GM18861 (cell line): Measurements from ENCODE around the gene LTBP3.
A peak's percentile ranks its signal among the peaks of the same experiment; 100 is the strongest.
"Not testable (repeated sequence)": the region's sequence is repeated elsewhere in the genome, so short reads cannot be mapped to it uniquely, and the experiment has no call there.

Source experiments
- ATAC-seq: cut with Tn5 transposase; IDR thresholded peaks from one replicate; pipeline ENCODE4 v1.9.1; 2021; ENCODE audit not compliant: unreplicated experiment

LTBP3 gene

DNA sequence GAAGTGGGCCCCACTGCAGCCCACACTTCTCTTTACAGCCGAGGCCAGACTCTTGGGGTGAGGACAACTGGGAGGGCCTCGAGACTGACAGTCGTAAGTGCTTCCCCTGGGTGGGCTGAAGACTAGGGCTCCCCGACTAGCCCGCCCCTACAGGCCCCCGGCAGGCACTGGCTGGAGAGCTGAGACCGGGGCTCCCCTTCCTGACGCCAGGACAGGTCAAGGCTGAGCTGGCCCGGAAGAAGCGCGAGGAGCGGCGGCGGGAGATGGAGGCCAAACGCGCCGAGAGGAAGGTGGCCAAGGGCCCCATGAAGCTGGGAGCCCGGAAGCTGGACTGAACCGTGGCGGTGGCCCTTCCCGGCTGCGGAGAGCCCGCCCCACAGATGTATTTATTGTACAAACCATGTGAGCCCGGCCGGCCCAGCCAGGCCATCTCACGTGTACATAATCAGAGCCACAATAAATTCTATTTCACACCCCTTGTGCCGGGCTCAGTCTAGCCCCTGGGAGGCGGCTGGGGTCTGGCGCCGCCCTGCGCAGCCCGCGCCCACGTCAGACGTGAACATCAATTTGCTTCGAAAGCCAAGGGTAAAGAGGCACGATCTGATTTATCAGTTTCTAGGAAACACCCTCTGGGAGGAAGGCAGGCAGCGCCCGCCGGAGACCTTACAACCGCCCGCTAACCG, 19.8 kb downstream of the LTBP3 start:
- ATAC-seq: no peak

DNA sequence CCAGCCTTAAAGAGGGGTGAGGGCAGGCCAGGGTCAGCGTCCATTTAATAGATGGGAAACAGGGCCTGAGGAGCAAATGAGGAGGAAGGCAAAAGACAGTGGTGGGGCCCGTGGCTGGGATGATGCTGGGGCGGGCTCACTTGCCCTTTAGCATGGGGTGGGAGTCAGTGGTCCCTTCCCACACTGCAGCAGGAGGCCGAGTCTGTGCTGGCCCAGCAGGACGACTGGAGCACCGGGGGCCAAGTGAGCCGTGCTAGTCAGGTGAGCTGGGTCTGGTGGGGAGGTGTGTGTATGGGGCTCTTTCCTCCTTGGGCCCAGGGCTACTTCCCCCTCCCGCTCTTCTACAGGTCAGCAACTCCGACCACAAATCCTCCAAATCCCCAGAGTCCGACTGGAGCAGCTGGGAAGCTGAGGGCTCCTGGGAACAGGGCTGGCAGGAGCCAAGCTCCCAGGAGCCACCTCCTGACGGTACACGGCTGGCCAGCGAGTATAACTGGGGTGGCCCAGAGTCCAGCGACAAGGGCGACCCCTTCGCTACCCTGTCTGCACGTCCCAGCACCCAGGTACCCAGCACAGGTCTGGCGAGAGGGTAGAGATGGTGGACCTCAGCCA, 20.4 kb downstream of the LTBP3 start:
- ATAC-seq: no peak

DNA sequence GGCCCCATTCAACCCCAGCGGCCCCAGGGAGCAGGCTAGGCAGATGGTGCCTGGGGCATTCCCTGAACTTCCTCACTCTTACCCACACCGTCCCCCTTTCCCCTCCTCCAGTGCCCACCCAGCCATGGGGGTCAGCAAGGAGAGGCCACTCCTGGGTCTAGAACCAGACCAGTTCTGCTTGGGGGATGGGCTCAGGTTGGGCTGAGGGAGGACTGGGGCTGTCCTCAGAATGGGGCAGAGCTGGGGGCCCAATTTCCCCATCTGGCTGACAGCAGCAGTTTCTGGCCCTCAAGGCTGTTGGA, 20.9 kb downstream of the LTBP3 start:
- ATAC-seq: no peak

DNA sequence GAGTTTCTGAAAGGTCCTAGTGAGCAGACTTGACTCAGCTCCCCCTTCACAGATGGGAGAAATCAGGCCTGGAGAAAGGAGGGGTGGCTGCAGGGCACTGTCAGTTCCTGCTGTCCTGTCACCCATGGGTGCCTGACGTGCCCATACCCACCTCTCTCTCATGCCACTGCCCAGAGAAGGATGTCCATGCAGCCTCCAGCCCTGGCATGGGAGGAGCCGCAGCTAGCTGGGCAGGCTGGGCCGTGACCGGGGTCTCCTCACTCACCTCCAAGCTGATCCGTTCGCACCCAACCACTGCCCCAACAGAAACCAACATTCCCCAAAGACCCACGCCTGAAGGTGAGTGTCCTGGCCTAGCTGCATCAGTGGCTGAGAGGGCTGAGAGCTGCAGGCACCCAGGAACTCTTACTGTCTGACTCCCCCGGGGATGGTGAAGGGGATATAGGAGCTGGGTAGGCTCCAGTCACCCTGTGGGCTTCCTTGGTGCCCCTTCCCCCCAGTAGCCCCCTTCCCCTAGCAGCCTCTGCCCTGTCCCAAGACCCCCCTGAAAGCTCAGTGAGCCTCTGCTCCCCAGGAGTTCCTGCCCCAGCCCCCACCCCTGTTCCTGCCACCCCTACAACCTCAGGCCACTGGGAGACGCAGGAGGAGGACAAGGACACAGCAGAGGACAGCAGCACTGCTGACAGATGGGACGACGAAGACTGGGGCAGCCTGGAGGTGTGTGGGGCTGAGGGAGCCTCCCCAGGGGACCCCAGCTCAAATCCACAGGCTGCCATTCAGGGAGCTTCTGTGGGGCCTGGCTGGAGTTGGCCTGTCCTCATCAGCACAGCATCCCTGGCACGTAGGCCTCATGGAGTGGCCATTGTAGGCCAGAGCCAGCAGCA, 21.5 kb downstream of the LTBP3 start:
- no peak for ATAC-seq

DNA sequence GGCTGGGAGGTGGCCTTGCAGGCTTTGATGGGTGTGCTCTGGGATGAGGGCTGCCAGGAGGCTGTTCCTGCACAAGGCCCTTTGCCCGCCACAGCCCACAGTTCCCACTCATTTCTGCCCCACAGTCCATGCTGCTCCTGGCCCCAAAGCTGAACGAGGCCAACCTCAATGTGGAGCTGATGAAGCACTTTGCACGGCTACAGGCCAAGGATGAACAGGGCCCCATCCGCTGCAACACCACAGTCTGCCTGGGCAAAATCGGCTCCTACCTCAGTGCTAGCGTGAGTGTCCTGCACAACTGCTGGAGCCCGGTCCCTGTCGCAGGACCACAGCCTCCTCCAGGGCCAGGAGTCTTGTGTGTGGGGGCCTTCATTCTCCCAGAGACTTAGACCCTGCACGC, 23.1 kb downstream of the LTBP3 start:
- ATAC-seq: no peak

DNA sequence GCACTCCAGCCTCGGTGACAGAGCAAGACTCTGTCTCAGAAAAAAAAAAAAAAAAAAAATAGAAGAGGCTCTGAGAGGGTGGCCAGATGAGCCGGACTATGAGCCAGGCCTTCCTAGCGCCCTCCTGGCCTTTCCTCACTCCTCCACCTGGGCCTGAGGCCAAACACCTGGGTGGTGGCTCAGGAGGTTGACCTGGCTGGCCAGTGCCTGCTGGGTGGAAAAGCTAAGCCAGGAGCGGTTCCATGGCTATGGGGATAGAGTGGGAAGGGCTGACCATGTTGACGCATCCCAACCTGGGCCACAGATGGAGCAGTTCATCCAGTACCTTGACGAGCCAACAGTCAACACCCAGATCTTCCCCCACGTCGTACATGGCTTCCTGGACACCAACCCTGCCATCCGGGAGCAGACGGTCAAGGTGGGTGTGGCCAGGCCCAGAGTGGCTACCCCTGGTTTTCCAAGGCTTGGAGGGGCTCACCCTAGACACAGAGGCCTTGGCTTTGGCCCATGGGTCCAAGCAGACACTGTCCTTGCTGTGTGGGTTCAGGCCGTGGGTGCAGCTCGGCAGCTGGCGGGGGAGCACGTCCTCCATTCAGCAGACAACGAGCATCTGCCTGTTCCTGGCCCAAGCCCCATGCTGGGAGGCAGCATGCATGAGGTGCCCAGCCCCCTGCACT, 25.6 kb downstream of the LTBP3 start:
- ATAC-seq: no peak

DNA sequence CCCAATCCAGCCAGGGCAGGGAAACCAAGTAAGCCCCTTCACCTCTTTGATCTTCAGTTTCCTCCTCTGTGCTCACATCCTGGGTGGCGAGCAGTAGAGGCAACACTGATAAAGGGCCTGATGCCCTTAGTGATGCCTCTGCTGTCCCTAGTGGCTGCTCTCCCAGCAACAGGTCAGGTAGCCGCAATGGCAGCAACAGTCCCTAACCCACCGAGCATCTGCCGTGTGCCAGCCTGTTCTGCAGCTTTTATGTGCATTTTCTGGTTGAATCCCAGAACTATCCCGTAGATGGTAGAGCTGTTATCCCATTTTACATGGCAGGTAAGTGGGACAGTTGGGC, 28.0 kb downstream of the LTBP3 start:
- no peak for ATAC-seq

DNA sequence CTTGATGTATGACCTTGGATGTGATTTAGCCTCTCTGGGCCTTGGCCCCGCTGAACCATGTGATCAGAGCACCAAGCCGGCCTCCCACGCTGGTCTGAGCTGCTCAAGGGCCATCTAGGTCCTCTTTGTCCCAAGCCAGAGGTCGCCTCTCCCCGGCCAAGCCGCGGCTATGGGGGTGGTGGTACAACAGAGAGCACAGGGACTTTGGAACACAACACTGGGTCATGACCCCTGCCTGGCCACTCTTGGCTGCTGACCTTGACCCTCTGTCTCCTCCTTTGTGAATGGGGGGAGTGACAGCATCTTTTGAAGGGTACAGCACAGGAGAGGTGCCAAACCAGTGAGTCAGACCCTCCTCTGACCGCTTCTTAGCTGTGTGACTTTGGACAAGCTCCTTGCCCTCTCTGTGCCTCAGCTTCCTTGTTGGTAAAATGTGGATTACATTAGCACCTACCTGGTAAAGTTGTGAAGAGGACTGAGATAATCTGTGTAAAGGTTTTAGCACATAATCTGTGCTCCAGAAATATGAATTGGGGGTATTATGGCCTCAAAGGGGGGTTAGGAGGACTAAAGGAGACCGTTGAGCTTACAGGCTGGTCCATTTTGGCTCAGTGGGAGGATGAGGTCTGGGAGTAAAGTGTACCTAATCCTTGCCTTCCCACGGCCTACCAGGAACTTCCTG, 28.5 kb downstream of the LTBP3 start:
- ATAC-seq: no peak

DNA sequence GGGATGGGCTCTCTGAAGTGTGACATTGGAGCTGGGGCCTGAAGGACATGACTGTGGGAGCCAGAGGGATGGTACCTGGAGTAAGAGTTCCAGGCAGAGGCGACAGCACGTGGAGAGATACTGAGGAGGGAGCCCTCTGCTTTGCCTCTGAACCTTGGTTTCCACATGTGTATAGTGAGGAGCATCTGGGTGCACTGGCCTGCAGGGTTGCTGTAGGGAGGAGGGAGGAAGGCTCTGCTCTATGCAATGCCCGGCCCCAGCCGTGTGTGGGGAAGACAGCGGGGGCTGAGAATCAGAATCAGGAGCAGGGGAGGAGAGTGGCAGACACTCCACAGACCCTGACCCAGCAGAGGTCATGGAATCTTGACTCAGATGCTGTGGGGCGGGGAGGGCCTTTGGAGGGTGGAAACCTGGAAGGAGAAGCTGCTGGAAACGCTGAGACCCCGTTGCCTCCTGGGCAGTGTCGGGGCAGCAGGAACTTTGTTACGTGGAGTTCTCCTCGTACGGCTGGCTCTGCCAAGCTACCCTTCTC, 29.3 kb downstream of the LTBP3 start:
- ATAC-seq: no peak

DNA sequence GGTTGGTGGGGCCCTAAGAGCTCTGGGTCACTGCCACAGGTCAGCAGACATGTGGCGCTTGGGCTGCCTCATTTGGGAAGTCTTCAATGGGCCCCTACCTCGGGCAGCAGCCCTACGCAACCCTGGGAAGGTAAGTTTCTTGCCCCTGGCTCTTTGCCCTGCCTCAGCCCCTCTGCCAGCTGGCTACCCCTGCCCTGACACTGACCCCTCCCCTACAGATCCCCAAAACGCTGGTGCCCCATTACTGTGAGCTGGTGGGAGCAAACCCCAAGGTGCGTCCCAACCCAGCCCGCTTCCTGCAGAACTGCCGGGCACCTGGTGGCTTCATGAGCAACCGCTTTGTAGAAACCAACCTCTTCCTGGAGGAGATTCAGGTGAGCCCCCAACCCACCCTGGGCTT, 31.4 kb downstream of the LTBP3 start:
- no peak for ATAC-seq

DNA sequence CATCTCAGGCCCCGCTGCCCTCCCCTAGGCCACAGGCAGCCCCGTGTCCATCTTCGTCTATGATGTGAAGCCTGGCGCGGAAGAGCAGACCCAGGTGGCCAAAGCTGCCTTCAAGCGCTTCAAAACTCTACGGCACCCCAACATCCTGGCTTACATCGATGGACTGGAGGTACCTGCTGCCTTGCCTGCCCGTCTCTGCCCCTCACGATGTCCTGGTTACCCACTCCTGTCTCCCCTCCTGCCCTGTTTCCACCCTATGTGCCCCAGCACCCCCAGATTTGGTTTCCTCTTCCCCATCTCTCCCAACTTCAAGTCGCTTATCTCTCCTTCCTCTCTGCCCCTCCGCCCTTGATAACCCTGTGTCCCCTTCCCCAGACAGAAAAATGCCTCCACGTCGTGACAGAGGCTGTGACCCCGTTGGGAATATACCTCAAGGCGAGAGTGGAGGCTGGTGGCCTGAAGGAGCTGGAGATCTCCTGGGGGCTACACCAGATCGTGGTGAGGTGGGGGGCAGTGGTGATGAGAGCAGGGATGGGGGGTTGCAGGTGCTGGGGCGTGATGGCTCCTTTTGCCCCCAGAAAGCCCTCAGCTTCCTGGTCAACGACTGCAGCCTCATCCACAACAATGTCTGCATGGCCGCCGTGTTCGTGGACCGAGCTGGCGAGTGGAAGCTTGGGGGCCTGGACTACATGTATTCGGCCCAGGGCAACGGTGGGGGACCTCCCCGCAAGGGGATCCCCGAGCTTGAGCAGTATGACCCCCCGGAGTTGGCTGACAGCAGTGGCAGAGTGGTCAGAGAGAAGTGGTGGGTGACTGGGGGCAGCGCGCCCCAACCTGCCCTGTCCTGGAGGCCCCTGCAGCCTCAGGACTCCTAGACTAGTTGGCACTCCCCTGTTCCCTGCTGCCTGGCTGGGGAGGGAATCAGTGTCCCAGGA, 32.3 kb downstream of the LTBP3 start:
- no peak for ATAC-seq

DNA sequence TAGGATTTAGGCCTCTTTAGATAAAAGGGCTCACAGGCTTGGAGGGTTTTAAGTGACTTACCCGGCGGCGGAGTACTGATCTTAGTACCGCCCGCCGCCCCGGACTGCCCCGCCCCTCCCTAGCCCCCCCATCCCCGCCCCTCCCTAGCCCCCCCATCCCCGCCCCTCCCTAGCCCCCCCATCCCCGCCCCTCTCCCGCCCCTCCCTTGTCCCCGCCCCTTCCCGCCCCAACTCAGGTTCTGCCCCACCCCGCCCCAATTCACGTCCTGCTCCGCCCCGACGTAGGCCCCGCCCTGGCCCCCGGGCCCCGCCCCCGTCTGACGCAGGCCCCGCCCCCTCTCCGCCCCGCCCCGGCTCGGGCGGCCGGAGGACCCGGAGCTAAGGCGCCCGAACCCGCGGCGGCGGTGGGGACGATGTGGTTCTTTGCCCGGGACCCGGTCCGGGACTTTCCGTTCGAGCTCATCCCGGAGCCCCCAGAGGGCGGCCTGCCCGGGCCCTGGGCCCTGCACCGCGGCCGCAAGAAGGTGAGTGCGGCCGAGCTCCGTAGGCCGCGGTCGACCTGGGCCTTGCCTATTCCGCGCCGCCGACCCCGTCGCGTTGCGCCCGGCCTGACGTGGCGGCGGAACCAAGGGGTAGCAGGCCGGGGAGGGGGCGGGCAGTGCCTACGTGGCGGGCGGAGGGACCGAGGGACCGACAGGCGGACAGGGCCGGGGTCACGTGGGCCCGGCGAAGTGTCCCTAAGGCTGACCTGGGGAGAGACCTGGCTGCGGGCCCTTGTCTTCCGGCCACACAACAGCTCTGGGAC, 33.2 kb downstream of the LTBP3 start, which contains the start of gene SCYL1:
SCYL1 (plus strand) TSS at position 343 of the 805 bp plus-strand sequence; CDS start at position 414, 71 bp downstream.
- peak; percentile 39 for ATAC-seq

DNA sequence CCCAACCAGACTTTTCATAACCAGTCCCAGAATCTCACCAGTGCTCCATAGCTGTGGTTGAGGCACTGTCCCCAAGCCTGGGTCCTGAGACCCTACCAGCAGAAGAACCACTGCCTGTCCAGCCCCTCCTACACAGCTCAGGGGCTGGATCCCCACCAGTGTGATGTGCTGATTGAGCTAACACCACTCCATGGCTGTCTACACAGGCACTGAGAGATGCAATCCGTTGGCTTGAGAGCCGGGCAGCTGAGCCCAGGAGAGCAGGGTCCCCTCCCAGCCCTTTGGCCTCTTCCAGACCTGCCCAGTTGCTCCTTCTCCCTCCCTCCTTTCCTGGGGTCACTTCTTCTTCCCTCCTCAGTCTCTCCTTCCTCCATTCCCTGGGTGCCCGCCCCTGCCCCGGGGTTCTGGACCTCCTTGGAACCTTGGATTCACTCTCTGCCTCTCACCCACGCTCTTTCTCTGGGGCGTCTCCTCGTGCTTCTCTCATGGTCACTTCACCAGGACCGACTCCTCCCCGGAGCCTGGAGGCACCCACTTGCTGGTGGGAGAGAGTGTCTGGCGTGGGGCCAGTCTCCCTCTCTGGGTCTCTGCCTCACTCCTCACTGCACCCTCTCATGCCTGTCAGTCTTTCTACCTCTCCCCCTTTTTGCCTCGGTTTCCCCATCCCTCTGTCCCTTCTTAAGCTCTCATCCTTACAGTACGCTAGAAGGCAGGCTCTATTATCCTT, 34.0 kb downstream of the LTBP3 start:
- no peak for ATAC-seq

DNA sequence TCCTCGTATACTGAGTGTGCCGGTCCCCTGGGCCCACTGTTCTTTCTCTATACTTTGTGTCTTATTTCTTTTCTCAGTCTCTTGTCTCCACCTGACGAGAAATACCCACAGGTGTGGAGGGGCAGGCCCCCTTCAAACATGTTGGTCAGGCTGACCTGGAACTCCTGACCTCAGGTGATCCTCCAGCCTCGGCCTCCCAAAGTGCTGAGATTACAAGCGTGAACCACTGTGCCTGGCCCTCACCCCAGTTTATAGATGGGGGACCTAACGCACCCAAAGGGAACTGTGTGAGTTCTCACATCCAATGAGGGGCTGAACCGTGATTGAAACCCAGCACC, 34.6 kb downstream of the LTBP3 start:
- not testable (repeated sequence) for ATAC-seq

DNA sequence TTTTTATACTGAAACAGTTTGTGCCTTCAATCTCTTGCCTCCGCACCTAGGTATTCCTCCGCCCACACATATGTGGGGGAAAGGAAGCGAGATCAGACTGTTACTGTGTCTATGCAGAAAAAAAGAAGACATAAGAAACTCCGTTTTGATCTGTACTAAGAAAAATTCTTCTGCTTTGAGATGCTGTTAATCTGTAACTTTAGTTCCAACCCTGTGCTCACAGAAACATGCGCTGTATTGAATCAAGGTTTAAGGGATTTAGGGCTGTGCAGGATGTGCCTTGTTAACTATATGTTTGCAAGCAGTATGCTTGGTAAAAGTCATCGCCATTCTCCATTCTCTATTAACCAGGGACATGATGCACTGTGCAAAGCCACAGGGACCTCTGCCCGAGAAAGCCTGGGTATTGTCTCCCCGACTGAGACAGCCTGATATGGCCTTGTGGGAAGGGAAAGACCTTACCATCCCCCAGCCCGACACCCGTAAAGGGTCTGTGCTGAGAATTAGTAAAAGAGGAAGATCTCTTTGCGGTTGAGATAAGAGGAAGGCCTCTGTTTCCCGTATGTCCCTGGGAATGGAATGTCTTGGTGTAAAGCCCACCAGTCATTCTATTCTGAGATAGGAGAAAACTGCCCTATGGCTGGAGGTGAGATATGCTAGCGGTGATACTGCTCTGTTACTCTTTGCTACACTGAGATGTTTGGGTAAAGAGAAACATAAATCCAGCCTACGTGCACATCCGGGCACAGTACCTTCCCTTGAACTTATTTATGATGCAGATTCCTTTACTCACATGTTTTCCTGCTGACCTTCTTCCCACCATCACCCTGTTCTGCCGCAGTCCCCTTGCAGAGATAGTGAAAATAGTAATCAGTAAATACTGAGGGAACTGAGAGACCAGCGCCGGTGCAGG, 35.2 kb downstream of the LTBP3 start:
- not testable (repeated sequence) for ATAC-seq

DNA sequence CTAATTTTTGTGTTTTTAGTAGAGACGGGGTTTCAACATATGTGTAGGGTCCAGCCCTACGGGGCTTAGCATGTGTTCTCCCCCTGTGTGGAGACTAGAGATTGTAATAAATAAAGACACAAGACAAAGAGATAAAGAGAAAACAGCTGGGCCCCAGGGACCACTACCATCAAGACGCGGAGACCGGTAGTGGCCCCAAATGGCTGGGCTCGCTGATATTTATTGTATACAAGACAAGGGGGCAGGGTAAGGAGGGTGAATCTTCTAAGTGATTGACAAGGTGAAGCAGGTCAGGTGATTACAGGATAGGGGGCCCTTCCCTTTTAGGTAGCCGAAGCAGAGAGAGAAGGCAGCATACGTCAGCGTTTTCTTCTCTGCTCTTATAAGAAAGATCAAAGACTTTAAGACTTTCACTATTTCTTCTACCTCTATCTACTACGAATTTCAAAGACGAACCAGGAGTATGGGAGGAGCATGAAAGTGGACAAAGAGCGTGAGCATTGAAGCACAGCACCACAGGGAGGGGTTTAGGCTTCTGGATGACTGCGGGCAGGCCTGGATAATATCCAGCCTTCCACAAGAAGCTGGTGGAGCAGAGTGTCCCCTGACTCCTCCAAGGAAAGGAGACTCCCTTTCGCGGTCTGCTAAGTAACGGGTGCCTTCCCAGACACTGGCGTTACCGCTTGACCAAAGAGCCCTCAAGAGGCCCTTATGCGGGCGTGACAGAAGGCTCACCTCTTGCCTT, 36.2 kb downstream of the LTBP3 start:
- not testable (repeated sequence) for ATAC-seq
